ENCODE measurements around the gene RGS7. TPM values are rescaled to one million over a fixed set of nuclear protein-coding genes. Genes with fewer than 3 reads are reported as not detected.
"Not testable (repeated sequence)": the region's sequence is repeated elsewhere in the genome, so short reads cannot be mapped to it uniquely, and the experiment has no call there.

RGS7 gene
- polyA plus RNA-seq, 12 donors = 0.07 to 0.14 (median 0.09) TPM; not detected in 9

DNA sequence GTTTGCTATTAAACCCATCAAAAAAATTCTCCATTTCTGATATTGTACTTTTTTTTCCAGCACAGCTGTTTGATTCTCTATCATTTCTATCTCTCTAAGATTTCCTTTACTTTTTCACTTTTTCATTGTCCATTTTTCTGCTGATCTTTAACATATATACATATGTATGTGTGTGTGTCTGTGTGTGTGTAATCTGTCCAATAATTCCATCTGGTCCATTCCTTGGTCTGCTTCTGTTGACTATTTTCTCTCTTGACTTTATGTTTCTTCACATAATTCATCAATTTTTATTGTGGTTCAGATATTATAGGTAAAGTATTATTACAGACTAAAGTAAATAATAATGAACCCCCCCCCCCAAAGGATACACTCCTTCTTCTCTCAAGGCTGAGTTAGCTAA lies 84.2 kb downstream of the RGS7 start:
- DNase-seq = no peak

DNA sequence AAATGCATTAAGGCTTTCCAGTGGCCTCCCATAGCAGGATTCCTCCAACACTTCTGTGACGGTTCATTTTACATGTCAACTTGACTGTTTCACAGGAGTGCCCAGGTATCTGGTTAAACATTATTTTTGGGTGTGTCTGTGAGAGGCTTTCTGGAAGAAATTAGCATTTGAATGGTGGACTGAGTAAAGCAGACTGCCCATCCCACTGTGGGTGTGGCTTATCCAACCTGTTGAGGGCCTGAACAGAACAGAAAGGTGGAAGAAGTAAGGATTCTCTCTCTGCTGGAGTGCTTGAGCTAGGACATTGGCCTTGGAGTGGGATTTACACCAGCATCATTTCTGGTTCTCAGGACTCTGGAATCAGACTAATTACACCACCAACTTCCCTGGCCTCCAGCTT lies 85.6 kb downstream of the RGS7 start:
- no peak for DNase-seq

DNA sequence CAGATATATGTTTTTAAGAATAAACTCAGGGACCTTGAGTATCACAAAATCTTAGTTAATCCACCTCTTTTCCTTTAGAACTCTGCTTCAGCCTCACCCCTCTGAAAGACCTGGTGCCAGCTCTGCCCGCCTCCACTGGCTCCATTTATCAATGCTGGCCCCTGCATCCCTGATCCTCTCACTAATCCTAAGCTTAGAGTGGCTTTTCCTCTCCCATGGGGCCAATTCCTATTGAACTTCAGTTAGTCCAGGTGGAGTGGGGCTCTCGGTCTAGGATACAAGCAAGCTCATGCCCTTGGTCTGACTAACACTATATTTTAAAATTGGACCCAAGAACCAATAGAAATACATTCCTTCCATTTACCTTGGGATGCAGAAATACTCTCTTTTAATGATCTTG lies 87.0 kb downstream of the RGS7 start:
- DNase-seq = no peak

DNA sequence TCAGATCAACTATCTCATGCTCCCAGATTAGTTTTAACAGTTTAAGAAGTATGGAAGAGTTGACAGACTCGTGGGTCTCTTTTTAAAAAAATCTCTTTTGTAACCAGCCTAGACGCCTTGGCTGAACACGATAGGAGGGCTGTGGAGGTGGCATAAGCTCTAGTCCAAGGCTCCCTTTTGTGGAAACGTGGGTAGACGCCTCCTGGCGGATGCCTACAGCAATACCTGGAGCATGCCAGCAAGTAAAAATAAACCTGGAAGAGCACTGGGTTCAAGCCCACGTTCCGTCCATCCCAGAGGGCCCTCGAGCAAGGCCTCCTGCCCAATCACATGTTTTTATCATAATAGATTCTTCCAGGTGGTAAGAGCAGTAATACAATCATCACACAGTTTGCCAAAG lies 87.9 kb downstream of the RGS7 start:
- no peak for DNase-seq

DNA sequence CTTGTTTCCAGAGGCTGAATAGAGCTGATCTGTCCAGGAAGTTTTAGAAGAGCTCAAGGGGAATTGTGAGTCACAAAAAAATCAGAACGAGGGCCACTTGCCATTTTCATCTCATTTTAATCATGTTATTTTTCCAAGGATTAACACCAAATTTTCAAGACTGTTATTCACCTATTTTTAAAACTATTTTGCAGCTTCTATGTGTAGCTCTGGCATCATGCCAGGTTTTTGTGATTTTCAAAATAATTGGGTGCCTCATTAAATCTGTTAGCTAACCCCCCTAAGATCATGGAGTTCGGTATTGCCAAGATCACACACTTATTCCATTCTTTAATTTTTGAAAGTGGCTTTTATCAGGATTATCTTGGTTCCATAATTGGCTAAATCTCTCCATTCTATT lies 90.9 kb downstream of the RGS7 start:
- DNase-seq = no peak

DNA sequence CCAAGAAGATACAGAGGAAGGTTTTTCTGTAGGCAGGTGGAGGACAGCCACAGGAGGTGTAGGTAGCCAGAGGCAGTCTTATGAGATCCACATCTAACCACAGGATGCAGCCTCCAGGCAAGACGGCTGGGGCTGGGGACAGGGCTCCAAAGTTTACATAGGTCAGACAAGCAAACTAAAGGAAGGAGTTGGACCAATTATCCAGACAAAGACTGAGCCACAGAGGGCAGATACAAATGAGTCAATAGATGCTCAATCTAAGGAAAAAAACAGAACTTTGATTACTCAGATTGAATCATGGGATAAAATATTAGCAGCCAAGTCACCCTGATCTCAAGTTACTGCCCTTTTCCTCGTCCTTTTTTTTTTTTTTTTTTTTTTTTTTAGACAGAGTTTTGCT lies 91.6 kb downstream of the RGS7 start:
- no peak for DNase-seq

DNA sequence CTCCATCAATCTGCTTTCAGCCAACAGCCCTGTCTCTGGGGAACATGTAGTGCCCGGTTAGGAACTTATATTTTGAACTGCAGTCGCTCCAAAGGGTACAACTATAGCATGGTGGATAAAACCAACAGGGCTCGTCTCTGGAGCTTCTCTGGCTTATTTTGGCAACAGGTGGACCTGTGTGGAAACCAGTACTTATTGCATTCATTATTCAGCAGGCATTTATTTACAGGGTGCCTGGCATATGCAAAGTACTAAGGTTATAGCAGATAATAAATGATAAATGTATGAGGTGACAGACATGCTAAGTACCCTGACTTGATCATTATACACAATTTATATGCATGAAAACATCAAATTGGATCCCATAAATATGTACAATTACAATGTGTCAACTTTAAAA lies 93.7 kb downstream of the RGS7 start:
- DNase-seq = no peak

DNA sequence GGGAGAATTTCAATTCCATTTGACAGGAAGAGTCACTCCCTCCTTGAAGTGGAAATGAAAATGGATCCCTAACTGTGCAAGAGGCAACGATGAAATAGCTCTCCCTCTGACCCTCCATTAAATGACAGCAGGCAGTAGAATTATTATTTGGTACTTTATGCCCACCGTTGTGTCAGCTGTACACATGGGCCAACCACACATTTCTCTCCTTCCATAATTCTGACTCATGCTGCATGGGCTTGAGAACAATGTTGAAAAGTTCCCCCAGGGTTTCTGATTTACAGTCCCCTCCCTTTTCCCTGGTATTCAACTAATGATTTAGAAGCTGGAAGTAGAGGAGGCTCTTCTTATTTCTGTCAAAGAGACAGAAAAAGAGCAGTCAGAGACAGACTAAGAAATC lies 103.5 kb downstream of the RGS7 start:
- no peak for DNase-seq

DNA sequence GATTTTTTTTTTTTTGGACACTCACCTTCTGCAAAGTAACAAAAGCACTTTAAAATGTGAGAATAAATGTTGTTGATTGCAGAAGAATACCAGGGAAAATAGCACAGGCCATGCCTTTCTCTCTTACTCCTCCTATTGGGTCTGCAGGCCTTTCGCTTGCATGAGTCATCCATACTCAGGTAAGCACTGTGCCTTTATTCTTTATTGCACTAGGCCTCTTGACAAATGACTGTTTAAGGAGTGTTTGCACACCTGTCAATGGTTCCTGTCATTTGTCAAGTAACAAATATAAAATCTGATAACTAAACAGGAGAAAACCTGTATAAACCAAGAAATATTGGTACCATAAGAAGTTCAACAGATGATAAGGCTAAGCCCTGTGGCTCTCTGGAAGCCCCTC lies 106.5 kb downstream of the RGS7 start:
- DNase-seq = no peak

DNA sequence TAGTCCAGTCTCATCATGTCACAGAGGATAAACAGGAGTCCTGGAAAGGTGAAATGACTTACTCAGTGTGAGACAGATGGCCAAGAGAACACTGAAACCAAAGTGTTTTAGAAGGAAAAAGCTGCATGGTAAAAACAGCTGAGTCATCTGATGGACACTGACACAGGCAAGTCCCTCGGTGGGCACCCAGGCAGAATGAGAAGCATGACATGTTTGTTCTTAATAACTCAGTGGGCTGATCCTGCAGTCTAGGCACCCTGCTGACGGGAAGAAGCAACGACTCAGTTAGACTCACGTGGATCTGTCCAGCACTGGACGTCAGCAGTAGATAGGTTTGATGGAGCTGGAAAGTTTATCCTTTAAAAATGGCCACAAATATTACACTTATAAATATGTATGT lies 116.9 kb downstream of the RGS7 start:
- DNase-seq = no peak

DNA sequence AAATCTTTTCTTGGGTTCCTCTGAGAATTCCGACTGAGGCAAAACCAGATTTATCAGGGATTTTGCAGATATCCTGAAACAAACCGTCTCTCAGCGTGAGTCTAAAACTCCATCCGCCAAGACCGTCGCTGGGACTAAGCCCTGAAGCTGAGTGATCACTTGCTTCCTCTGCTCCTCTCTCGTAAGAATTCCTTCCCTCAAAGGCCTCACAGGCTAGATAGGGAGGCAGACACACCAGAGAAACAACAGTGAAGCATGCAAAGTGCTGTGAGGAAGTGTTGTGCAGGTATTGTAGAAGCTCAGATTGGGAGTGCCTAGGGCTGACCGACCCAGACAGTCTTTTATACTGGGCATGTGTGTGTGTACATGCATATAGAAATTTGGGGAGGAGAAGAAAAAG lies 119.1 kb downstream of the RGS7 start:
- no peak for DNase-seq

DNA sequence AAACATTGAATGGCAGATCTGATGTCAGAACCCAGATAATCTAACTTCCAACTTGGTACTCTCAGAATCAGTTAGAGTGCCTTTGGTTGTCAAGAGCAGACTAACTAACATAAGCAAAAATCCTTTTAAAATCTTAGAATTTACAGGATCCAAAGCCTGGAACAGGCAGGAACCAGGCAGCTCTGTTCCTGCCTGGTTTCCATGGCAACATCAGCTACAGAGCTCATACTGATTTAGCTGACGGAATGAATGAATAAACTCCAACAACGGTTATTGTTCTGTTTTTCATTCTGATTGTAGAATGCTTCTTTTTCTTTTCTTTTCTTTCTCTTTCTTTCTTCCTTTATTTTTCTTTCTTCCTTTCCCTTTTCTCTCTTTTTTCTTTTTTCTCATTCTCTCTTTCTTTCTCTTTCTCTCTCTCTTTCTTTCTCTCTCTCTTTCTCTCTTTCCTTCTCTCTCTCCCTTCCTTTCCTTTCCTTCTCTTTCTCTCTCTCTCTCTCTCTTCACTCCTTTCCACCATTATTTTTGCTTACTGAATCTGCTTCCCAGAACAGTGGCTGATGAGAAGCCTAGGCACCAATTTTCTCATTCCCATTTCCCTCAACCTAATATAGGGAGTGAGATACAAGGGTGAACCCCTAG lies 121.6 kb downstream of the RGS7 start:
- peak; percentile 25 for DNase-seq

DNA sequence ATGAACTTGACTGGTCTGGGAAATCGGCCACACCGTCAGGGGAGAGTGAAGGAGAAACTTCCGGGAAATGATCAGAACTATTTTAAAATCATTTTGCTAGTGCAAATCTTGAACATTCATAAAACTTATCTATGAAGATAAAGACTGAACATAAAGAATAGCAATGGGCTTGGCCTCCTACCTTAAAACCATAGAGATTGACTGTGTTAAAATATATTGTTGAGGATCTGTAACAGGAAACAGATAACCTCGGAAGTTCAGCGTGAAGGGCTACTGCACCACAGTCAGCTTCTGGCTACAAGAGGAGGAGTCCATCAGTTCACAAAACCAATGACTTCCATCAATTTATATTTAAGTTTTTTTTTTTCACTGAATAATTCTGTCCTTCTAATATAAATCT lies 127.3 kb downstream of the RGS7 start:
- no peak for DNase-seq

DNA sequence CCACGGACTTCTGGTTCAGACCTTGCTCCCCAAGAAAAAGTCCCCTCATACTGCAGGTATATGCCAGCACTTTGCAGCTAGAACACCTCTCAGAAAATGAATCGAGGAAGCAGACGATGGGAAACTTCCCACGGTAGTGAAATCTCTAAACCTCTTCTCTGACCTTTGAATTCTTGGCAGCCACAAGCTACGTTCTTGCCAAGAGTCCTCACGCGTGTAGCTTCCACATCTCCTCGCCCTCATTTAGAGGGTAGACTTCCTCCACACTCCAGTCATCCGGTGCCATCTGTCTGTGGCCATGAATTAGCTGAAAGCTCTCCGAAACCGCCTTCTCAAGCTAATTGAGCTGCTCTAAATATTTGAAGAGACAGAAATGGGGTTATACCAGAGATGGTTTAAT lies 127.8 kb downstream of the RGS7 start:
- no peak for DNase-seq

DNA sequence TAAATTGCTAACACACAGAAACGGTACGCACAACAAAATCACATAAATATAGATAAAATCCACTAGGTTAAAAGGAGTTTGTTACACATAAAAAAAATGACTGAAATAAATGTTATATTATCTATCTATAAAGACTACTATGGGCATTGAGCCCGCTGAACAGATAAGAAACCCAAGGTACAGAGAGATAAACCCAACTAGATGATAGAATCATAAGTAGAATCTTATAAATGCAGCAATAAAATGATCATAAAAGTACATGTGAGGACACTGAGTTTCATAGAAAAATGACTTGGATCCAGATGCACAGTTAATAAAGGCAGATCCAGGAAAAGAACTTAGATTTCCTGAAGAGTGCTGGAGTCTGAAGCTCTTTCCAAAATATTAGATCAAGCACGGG lies 128.7 kb downstream of the RGS7 start:
- DNase-seq = no peak

DNA sequence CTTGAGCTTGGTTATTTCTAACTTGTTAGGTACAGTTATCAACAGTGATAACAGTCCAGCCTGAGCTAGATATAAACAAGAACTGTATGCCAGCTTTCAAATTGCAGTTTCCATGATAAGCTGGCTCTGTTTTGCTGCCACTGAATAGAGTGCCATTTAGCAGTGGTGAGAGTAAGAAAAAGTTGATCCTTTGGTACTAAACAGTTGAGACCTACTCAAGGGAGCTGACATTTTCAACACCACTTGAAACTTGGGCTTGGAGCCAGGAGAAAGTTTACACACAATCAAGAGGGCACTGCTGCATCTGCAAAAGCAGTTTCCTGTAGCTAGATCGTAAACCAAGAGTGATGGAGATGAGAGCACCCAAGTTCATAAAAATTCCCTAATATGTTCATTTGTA lies 131.3 kb downstream of the RGS7 start:
- DNase-seq = no peak

DNA sequence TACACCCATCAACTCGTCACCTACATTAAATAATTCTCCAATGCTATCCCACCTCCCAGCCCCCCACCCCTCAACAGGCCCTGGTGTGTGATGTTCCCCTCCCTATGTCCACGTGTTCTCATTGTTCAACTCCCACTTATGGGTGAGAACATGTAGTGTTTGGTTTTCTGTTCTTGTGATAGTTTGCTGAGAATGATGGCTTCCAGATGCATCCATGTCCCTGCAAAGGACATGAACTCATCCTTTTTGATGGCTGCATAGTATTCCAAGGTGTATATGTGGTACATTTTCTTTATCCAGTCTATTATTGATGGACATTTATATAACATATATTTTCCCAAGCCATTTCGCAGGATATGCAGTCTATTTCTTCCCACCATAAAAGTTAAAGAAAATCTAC lies 132.8 kb downstream of the RGS7 start:
- not testable (repeated sequence) for DNase-seq

DNA sequence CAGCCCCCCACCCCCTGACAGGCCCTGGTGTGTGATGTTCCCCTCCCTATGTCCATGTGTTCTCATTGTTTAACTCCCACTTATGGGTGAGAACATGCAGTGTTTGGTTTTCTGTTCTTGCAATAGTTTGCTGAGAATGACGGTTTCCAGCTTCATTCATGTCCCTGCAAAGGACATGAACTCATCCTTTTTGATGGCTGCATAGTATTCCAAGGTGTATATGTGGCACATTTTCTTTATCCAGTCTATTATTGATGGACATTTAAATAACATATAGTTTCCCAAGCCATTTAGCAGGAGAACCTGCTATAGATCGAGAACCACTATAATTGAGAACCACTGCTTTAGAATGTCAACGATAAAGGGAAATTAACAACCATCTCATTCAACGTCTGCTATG lies 134.2 kb downstream of the RGS7 start:
- not testable (repeated sequence) for DNase-seq

DNA sequence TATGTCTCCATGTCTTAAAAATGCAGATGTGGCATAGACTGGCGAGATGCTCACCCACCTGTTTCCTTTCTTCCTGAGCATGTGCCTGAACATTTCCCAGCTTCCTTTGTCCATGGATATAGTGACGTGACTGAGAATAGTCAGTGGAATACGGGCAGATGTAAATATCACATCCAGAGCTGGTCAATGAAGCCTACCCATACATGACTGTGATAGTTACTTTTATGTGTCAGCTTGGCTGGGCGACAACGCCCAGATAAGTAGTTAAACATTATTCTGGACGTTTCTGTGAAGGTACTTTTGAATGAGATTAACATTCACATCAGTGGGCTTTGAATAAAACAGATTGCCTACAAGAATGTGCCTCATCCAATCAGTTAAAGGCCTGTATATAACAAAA lies 135.7 kb downstream of the RGS7 start:
- DNase-seq = no peak

DNA sequence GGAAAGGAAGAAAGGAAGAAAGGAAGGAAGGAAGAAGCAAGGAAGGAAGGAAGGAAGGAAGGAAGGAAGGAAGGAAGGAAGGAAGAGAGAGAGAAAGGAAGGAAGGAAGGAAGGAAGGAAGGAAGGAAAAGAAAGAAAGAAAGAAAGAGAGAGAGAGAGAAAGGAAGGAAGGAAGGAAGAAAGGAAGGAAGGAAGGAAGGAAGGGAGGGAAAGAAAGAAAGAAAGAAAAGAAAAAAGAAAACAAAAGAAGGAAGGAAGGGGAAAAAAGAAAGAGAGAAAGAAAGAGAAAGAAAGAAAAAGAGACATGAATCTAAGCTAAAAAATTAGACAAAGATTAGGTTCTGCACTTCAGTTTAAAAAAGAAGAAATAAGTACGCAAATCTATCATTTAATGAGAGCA lies 136.1 kb downstream of the RGS7 start:
- DNase-seq = not testable (repeated sequence)

DNA sequence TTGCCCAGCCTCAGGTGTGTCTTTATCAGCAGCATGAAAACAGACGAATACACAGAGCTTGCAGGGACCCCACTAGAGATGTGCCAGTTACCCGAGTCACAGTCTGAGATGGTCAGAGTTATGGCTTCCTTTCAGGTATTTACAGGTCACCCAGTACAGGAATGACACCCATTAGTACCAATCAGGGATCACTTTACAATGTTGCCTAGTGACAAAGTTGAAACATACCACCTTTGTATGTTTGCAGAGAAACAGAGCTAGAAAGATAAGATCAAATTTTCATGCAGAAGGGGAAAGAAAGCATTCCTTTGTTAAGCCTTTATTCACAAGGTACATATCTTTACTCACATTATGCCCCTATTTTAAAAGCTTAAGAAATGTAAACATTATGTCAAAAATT lies 137.6 kb downstream of the RGS7 start:
- no peak for DNase-seq

DNA sequence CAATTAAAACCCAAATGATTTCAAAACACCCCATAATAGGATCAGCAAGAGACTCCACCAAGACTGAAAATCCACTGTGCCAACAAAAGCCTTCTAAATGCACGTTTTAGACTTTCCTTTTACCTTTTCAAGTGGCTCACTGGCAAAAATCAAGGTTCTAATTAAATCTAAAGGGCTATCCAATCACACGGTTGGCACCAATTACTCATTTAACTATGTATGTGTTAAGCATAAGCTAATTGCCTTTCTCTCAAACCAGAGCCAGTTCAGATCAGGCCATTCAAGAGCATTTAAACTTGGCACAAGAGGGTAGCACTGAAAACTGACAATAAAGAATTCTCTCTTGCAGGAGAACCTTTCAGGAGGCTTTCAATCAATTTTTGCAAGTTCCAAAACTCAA lies 139.5 kb downstream of the RGS7 start:
- DNase-seq = no peak

DNA sequence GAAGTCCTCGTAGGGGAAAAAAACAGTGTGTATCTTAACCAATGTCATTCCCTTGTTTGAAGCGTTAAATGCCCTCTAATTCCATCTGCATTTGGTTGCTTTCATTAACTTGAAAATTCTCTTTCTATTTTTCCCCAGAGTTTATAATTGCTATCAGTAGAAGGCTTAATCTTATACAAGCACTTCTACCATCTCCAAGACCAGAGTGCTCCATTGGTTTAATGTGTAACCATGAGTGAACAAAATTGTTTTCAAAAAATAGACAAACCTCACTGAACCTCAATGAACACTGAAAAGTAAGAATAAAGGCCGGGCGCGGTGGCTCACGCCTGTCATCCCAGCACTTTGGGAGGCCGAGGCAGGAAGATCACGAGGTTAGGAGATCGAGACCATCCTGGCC lies 141.3 kb downstream of the RGS7 start:
- no peak for DNase-seq

DNA sequence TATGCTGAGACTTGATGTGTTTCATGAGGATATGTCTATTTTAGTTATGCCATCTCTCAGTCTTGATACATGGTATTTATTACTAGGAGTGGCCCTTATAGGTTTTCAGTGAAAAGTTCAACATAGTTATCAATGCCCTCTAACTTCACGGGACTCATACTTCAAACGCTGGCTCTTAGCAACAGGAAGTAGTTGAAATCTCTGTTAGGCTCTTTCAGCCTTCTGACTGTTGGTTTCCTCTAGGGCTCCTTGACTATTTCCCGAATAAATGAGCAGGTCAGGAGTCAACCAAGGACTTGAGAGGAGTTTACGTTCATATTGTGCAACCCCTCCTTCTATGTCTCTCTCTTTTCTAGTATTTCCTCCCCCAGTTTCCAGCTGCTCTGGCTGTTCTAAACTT lies 141.8 kb downstream of the RGS7 start:
- DNase-seq = no peak

DNA sequence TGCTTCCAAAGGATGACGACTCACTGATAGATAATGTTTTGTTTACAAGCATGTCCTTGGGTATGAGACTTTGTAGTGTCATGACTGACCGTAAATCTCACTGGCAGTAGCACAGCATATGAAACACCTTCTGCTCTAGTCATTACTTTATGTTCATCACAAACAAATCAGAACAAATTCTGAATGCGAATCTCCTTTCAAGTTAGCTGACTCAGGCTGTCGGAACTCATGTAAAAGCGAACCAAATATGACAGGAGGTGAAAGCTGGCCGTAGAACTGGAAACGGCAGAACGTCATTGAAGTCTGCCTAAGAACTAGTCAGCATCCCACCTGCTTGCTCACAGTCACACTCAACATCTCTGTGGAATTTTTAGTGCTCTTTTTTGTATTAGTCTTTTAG lies 143.9 kb downstream of the RGS7 start:
- no peak for DNase-seq

Data from muscle of arm (tissue), 12 donors.